HEK293T (cell line): ENCODE data around the gene KIF12.

Source experiments
- CTBP1 ChIP-seq: fragments of 450-650 bp; IDR thresholded peaks from 2 replicates; pipeline ENCODE4 v1.6.1; 2016; ENCODE audit warnings: borderline replicate concordance
- ELF4 ChIP-seq: fragments of 450-650 bp; IDR thresholded peaks from 2 replicates; pipeline ENCODE4 v1.6.1; 2017; ENCODE audit warnings: antibody characterized with exemption
- FOXA1 ChIP-seq: fragments of 450-650 bp; IDR thresholded peaks from 2 replicates; pipeline ENCODE4 v1.6.1; 2016; ENCODE audit warnings: mild to moderate bottlenecking
- FOXM1 ChIP-seq: fragments of 450-650 bp; IDR thresholded peaks from 2 replicates; pipeline ENCODE4 v1.6.1; 2017; ENCODE audit warnings: mild to moderate bottlenecking, borderline replicate concordance
- SP1 ChIP-seq: fragments of 450-650 bp; IDR thresholded peaks from 2 replicates; pipeline ENCODE4 v1.6.1; 2017
- SUZ12 ChIP-seq: fragments of 450-650 bp; IDR thresholded peaks from 2 replicates; pipeline ENCODE4 v1.6.1; 2016; ENCODE audit warnings: mild to moderate bottlenecking

GRCh38 chr9:114080195-114080772, 18.8 kb downstream of the KIF12 start:
- no peak for TF ChIP-seq FOXM1
- no peak for TF ChIP-seq FOXA1
- no peak for TF ChIP-seq SP1
- TF ChIP-seq ELF4: no peak
- TF ChIP-seq CTBP1: no peak
- TF ChIP-seq SUZ12: no peak
